ENCODE results near the gene FZD8. TPM values are rescaled to one million over a fixed set of nuclear protein-coding genes. Genes with fewer than 3 reads are reported as not detected.

Gene FZD8
- total RNA-seq, 4 donors from 2014 or later: 5.4 to 13.8 (median 11.2) TPM

DNA sequence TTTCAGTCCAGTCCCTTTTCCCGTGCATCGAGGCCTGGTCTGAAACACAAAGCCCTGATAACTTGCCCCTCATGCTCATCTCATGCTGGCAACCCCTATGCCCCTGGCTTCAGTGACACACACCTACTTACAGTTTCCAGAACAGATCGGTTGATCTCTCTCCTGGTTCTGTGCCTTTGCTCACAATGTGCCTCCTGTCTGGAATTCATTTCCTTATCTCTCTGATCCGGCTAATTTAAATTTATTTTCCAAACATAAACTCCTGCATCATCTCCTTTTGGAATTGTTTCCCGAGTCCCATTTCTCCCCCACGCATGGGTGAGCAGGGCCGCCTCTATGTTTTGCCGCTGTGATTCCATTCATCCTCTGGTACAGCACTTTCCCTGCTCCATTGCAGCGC, 25.9 kb upstream of the FZD8 start:
- Histone ChIP-seq H3K4me3 (no peak overlapping the region), H3K4me1 (no peaks in the 10 kb centered on the region), H3K27me3 (no peaks in the 10 kb centered on the region), H3K9me3 (no peaks in the 10 kb centered on the region), H3K36me3 (no peaks in the 10 kb centered on the region), H3K27ac (replicated peaks in 1 of 4) (no peak overlapping the region)
- TF ChIP-seq, protein P1, sequence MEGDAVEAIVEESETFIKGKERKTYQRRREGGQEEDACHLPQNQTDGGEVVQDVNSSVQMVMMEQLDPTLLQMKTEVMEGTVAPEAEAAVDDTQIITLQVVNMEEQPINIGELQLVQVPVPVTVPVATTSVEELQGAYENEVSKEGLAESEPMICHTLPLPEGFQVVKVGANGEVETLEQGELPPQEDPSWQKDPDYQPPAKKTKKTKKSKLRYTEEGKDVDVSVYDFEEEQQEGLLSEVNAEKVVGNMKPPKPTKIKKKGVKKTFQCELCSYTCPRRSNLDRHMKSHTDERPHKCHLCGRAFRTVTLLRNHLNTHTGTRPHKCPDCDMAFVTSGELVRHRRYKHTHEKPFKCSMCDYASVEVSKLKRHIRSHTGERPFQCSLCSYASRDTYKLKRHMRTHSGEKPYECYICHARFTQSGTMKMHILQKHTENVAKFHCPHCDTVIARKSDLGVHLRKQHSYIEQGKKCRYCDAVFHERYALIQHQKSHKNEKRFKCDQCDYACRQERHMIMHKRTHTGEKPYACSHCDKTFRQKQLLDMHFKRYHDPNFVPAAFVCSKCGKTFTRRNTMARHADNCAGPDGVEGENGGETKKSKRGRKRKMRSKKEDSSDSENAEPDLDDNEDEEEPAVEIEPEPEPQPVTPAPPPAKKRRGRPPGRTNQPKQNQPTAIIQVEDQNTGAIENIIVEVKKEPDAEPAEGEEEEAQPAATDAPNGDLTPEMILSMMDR (IDR thresholded peaks at IDR 0.05): no peak
- no peak for TF ChIP-seq EP300 (IDR thresholded peaks at IDR 0.05)
- no peak for TF ChIP-seq POLR2A (IDR thresholded peaks at IDR 0.05; ENCODE audit: low read depth)
- 95% methylated on average over 9 of the region's 9 CpGs for WGBS
- peak; percentile 31 for DNase-seq (ENCODE audit: extremely low spot score)
- intact Hi-C loops (cut with DNase I): no loop called here

DNA sequence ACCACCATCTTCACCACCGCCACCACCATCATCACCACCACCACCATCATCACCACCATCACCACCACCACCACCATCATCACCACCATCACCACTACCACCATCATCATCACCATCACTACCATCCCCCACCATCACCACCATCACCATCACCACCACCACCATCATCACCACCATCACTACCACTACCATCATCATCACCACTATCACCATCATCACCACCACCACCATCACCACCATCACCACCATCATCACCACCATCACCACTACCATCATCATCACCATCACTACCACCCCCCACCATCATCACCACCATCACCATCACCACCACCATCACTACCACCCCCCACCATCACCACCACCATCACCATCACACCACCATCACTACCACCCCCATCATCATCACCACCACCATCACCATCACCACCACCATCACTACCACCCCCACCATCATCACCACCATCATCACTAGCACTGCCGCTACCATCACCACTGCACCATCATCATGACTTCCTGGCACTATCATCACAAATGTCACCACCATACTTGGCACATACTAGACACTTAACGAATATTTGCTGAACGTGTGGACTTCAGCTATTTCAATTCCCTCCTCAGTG, 25.3 kb upstream of the FZD8 start:
- intact Hi-C loops (cut with DNase I): no loop called here
- Histone ChIP-seq H3K27me3 (no peaks in the 10 kb centered on the region), H3K9me3 (no peaks in the 10 kb centered on the region), H3K36me3 (no peaks in the 10 kb centered on the region), H3K4me1 (no peaks in the 10 kb centered on the region), H3K27ac (replicated peaks in 1 of 4) (no peak overlapping the region), H3K4me3 (no peak overlapping the region)
- DNase-seq (ENCODE audit: extremely low spot score): peak; percentile 79
- 87% methylated on average over 4 of the region's 4 CpGs for WGBS
- TF ChIP-seq, protein P1 (IDR thresholded peaks at IDR 0.05): no peak
- TF ChIP-seq POLR2A (IDR thresholded peaks at IDR 0.05; ENCODE audit: low read depth) (no peak), POLR2AphosphoS5 (IDR thresholded peaks at IDR 0.05) (no peak), EP300 (IDR thresholded peaks at IDR 0.05) (no peak)

DNA sequence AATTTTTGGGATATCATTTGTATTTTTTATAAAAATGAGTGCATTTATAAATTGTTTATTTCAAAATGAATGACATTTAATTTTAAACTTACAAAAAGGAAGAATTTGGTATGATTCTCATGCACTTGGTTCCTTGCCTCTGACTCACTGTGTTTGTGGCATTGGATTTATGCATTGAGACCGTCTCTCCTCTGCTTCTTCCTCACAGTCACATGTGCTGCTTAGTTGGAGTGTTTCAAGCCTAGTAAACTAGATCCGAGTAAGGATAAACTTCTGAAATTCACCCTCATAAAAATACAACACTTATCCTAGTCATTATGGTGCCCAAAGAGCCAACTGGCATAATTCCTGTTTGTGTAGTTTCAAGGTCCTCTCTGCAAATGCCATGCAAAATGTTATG, 19.1 kb upstream of the FZD8 start:
- intact Hi-C loops (cut with DNase I): no loop called here
- H3K9me3 ChIP-seq: no peaks in the 10 kb centered on the region
- H3K4me1 ChIP-seq: no peaks in the 10 kb centered on the region
- no peak for DNase-seq (ENCODE audit: extremely low spot score)
- H3K4me3 ChIP-seq: no peak overlapping the region
- no peaks in the 10 kb centered on the region for H3K27me3 ChIP-seq
- TF ChIP-seq, protein P1 (IDR thresholded peaks at IDR 0.05): no peak
- TF ChIP-seq POLR2A (IDR thresholded peaks at IDR 0.05; ENCODE audit: low read depth) (no peak), EP300 (IDR thresholded peaks at IDR 0.05) (no peak), POLR2AphosphoS5 (IDR thresholded peaks at IDR 0.05) (no peak)
- no peaks in the 10 kb centered on the region for H3K36me3 ChIP-seq
- 78% methylated on average over 2 of the region's 2 CpGs for WGBS
- H3K27ac ChIP-seq (replicated peaks in 1 of 4): no peak overlapping the region

DNA sequence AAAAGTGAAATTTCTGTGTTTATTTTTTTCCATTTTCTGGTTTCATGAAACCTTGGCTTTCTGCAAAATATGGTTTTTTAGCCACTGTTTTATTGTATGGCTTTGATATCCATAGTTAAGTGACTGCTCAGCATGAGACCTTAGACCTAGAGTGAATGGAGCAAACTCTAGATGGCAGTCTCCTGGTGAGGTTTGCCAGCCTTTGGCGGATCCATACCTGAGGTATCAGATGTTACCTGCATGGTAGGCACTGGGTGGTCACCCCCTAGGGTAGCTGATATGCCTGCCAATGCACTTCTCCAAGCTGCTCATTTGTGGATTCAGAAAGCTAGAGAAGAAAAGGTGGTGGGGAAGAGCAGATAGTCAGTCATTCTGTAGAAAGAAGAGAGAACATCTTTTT, 17.4 kb upstream of the FZD8 start:
- WGBS: 88% methylated on average over 1 of the region's 1 CpG
- Histone ChIP-seq H3K4me1 (no peaks in the 10 kb centered on the region), H3K4me3 (no peak overlapping the region), H3K27ac (replicated peaks in 1 of 4) (no peak overlapping the region), H3K9me3 (no peaks in the 10 kb centered on the region), H3K27me3 (no peaks in the 10 kb centered on the region), H3K36me3 (no peaks in the 10 kb centered on the region)
- peak; percentile 50 for DNase-seq (ENCODE audit: extremely low spot score)
- intact Hi-C loops (cut with DNase I): no loop called here
- TF ChIP-seq, protein P1 (IDR thresholded peaks at IDR 0.05): no peak
- TF ChIP-seq EP300 (IDR thresholded peaks at IDR 0.05) (no peak), POLR2A (IDR thresholded peaks at IDR 0.05; ENCODE audit: low read depth) (no peak), POLR2AphosphoS5 (IDR thresholded peaks at IDR 0.05) (no peak)

DNA sequence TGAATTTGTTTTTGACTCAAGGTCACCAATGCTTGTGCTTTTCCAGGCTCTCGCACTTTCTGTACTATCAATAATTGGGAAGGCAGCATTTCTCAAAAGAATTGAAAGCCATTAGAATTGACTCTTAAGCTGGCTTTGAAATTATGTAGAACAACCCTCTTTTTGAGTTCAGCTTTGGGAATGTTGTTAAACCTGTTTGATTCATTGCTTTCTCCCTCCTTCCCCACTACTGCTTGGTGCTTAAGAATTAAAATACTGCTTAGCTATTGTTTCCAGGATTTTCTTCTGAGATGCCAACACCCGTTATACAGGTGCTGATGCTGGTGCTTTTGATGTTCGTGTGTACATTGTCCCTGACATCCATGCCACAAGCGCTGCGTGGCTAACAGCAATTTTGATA, 15.5 kb upstream of the FZD8 start:
- intact Hi-C loops (cut with DNase I): no loop called here
- no peak overlapping the region for H3K27ac ChIP-seq (replicated peaks in 1 of 4)
- 92% methylated on average over 5 of the region's 5 CpGs for WGBS

More for the DNA sequence above, 15.5 kb upstream of the FZD8 start:
- DNase-seq (ENCODE audit: extremely low spot score): no peak
- no peaks in the 10 kb centered on the region for H3K27me3 ChIP-seq
- H3K9me3 ChIP-seq: no peaks in the 10 kb centered on the region
- TF ChIP-seq, protein P1 (IDR thresholded peaks at IDR 0.05): no peak
- TF ChIP-seq POLR2AphosphoS5 (IDR thresholded peaks at IDR 0.05): no peak
- TF ChIP-seq EP300 (IDR thresholded peaks at IDR 0.05): no peak
- TF ChIP-seq POLR2A (IDR thresholded peaks at IDR 0.05; ENCODE audit: low read depth): no peak
- no peaks in the 10 kb centered on the region for H3K4me1 ChIP-seq
- no peak overlapping the region for H3K4me3 ChIP-seq
- H3K36me3 ChIP-seq: no peaks in the 10 kb centered on the region
